Kidney glomerular epithelial cell (primary cell): ENCODE data around the gene PPARG.
"Not testable (repeated sequence)": the region's sequence is repeated elsewhere in the genome, so short reads cannot be mapped to it uniquely, and the experiment has no call there.

Experiments
- DNase-seq: peaks from one replicate; lab custom pipeline; 2025; lab: John Stamatoyannopoulos, UW

PPARG gene

DNA sequence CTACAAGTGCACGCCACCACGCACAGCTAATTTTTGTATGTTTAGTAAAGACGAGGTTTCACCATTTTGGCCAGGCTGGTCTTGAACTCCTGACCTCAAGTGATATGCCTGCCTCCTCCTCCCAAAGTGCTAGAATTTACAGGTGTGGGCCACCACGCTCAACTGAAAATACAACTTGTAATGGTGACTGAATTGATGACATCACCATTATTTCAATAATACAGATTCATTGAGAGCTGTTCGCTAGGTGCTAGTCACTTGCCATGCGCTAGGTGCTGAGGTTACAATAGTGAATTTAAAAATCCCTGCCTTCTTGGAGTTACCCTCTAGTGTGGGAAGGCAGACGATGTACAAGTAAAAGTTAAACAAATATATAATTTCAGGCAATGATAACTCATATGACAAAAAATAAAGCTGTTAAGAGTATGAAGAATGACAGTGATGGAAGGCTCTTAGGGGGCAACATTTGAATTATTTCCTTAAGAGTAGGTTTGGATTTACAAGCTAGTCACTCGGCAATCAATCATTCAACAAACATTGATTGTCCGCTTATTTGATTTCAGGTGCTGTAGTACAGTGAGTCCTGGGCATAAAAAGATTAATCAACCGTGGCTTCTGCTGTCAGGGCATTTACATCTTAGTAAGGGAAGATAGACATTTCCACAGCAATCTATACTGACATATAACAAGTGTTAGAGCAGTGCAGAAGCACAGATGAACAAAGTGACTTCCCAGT, 9.1 kb upstream of the PPARG start:
- no peak for DNase-seq

DNA sequence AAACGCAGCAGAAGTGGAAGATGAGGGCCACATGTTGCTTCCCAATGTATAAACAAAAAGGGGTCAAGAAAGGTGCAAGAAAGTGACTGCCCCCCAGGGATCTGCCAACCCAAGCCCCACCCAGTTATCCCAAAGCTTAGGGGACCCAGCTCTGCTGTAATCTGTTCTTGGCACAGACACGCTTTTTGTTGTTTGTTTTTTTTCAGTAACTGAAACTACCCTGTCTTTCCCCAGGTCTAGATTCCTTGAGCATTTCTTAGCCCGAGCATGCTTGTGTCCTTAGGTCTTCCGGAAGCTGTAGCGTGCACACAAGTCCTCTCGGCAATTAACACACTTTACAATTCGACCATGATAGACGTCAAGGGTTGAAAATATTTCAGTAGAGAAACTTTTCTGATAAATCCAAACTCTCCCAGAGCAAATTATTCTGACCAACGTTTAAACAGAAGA, 8.5 kb upstream of the PPARG start:
- DNase-seq, result no peak

DNA sequence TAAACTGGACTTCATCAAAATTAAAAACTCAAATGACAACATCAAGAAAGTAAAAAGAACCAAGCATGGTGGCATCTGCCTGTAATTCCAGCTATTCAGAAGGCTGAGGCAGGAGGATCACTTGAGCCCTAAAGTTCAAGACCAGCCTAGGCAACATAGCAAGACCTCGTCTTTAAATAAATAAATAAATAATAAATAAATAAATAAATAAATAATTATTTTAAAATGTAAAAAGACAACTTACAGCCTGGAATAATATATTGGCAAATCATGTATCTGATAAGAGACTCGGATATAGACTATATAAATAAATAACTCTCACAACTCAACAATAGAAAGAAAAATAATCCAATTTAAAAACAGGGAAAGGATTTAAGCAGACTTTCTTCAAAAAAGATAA, 4.3 kb upstream of the PPARG start:
- no peak for DNase-seq

DNA sequence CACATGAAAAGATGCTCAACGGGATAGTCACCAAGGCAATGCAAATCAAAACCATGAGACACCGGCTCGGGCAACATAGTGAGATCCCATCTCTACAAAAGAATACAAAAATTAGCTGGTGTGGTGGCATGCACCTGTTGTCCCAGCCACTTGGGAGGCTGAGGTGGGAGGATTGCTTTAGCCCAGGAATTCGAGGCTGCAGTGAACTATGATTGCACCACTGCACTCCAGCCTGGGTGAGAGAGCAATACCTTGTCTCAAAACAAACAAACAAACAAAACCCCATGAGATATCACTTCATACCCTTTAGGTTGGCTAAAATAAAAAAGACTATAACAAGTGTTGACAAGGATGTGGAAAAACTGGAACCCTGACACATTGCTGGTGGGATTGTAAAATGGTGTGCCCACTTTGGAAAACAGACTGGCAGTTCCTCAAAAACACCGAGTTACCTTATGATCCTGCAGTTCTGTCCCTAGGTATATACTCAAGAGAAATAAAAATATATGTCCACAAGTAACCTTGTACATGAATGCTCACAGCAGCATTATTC, 3.8 kb upstream of the PPARG start:
- DNase-seq, result no peak

DNA sequence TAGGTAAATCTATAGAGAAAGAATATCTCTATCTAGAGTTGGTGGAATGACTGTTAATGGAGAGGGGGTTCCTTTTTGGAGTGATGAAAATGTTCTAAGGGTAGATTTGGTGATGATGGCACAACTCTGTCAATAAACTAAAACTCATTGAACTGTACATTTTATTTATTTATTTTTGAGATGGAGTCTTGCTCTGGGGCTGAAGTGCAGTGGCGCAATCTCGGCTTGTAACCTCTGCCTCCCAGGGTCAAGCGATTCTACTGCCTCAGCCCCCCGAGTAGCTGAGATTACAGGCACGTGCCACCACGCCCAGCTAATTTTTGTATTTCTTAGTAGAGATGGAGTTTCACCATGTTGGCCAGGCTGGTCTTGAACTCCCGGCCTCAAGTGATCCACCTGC, 3.1 kb upstream of the PPARG start:
- DNase-seq, result not testable (repeated sequence)

DNA sequence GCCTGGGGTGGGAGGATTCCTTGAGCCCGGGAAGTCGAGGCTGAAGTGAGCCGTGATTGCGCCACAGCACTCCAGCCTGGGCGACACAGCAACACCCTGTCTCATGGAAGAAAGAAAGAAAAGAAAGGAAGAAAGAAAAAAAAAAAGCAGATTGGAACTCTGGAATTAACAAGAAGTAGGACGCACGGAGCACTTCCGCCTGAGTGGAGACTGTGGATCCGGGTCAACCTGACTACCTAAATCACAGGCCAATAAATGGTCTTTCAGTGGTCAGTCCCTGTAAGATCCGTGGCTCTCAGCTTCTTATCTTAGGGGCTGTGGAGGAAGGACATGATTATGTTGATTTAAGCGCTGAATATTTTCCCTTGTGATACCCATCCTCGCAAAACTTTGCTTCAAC, 2.4 kb upstream of the PPARG start:
- DNase-seq, result no peak

DNA sequence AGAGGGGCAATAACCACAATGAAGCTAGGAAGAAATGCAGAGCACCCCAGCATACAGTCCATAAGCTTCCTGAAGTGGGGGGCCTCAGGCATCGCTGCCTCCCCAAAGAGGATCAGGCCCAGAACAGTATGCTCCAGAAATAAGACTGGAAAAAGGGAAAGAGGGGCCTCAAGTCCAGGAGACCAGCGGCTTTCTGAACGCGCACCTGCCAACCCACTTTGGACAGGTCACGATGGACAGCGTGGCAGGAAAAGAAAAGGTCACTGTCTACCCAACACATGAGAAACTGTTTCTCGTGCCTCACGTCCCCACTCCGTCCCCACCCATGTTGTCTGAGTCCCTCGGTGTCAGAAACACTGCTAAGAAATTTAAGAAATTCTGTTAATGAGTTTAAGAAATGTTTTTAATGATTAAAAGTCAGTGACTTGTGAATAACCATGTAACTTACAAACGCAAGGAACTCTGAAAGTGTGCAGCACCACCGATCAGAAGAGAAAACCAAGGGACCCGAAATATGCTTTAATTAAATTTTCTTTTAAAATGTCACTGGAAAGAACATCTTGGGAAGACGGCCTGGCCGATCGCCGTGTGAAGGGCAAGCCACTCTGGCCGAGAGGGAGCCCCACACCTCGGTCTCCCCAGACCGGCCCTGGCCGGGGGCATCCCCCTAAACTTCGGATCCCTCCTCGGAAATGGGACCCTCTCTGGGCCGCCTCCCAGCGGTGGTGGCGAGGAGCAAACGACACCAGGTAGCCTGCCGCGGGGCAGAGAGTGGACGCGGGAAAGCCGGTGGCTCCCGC, 1.7 kb upstream of the PPARG start:
- no peak for DNase-seq

DNA sequence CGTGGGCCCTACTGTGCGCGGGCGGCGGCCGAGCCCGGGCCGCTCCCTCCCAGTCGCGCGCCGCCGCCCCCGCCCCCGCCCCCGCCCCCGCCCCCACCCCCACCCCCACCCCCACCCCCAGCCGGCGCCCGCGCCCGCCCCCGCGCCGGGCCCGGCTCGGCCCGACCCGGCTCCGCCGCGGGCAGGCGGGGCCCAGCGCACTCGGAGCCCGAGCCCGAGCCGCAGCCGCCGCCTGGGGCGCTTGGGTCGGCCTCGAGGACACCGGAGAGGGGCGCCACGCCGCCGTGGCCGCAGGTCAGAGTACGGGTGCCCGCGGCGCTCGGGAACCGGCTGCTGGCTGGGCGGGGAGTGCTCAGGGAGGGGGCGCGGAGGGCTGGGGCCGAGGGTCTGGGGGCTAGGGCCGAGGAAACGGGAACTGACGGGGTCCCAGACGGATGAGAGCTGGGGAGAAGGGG, 1.1 kb upstream of the PPARG start:
- DNase-seq, result no peak

DNA sequence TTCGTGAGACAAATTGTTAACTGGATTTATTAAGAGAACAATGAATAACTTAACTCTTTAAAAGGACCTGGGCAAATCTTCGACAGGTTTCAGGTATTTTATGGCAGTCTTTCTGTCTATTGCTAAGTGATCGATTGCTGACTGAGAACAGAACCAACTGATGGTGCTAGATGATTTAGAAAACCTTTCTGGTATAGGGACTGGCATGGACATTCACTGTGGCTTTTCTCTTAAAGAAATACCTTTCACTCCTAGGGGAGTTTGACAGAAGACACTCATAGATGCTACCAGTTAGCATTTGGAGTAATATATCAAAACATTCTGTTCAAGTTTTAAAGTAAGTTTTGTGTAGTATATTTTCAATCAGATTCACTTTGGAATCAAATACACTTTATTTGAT, 654 bp downstream of the PPARG start:
- no peak for DNase-seq

DNA sequence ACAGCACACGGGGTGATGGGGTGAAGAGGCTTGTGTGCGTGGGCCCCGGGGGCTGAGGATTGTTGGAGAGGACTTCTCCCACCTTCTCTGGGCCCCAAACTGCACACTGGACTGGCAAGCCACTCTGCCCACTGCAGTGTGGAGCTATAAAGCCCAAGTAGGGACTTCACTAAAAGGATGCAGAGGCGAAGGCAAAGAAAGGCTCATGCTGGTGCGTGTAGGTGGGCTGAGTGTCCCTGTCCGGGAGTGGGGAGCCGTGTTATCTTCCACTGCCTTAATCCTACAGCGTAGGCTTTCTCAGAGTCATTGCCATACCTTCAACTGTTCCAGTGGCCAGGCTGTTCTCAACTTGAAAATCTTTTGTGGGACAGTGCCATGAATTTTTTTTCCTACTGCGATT, 3.9 kb downstream of the PPARG start:
- no peak for DNase-seq

DNA sequence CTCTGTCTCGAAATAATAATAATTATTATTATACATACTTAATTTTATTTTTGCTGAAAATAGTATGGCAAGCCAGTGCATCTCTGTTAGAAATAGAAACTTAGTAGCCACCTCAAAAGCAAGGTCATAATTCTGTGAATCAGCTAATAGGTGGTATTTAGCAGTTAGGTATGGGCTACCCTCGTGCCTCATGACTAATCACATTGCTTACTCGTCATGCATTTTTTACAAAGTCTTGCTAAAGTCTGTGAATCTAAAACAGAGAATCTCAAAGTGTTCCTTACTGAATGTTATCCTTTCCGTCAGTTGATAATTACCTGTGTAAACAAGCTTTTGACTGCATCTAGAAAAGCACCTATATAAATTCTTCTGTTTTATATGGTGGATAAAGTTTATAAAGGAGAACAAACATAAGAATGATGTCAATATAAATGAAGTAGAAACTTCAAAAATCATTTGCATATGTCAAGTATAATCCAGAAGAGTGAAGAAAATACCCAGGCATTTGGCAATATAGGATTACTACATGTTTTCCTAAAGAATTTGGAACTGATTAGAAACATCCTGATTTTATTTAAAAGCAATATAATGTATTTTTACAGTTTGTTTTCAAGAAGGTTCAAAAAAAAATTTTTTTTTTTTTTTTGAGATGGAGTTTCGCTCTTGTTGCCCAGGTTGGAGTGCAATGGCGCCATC, 6.2 kb downstream of the PPARG start:
- peak; percentile 51 for DNase-seq

DNA sequence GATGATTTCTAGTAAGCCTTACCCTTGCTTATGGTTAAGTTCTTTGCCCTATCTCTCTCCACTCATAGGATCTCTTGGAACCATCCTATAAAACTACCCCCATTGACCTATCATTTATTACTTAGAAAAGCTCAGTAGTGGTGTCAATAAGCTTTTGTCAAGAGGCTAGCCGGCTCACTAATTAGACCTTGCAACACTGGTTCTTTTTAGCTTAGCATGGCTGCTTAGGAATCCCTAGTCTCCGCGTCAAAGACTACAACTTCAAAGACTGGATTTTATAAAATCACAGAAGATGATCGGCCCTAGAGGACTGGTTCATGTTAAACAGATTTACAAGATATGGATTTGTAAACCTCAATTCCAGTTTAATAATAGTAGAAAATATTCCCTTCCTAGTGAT, 7.6 kb downstream of the PPARG start:
- DNase-seq, result no peak

DNA sequence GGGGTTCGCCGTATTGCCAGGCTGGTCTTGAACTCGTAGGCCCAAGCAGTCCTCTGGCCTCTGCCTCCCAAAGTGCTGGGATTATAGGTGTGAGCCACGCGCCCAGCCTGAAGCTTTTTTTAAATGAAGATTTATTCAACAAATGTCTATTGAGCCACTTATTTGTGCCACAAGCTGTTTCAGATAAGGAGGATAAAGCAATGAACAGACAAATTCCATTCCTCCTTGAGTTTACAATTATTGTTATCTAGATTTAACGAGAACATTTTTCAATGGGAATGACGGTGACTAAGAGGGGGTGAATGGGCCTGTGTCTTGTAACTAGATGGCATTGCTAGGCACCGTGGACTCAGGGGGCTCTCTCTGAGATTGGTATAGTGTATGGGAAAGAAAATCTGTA, 10.2 kb downstream of the PPARG start:
- DNase-seq, result no peak

DNA sequence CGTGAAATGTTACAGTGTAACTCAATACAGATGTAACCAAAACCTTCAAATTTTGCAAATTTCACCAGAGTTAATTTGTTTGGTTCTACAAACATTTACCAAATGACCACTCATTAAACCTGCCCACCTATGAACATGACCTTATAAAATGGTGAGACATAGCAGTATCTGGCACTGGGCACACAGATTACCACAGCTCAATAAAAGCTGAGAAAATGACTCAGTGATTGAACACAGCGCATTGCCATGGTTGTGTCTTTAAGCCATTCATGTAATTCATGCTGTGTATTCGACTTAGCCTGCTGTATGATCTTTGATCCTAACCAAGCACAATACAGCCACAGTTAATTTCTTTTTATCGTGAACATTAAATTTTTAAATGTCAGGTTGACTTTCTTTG, 11.3 kb downstream of the PPARG start:
- DNase-seq, result no peak

DNA sequence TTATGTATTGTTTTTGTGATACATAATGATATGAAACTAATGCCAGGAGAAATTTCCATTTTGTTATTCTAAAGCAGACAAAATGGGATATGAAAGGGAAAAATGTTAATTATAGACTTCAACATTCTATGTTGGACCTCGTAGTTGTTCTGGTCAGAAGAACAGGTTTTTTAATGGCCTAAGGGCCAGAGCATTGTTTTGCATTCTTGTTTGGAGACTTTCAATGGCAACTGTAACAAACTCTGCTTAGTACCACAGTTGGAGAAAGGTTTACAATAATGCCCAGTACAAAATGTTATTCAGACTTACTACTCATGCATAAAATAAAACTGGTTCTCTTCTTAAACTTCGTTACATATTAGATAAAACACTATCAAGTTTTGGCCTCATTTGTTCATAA, 12.2 kb downstream of the PPARG start:
- no peak for DNase-seq

DNA sequence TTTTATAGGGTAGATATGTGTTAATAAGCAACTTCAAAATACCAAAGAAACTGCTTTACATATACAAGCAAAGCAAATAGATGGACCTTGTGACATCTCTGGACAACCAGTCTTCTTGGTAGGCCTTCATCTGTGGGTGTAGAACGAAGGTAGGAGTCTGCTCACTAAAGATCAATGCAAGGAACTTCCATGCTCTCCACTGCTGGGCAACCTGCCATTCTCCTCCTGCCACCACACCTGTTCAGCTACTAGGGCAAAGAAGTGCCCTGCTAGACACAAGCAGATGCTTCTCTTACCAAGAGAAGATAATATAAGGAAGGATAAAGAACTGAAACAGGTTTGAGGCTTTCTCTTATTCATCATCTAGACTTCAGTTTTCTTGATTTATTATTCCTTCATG, 12.6 kb downstream of the PPARG start:
- DNase-seq, result no peak

DNA sequence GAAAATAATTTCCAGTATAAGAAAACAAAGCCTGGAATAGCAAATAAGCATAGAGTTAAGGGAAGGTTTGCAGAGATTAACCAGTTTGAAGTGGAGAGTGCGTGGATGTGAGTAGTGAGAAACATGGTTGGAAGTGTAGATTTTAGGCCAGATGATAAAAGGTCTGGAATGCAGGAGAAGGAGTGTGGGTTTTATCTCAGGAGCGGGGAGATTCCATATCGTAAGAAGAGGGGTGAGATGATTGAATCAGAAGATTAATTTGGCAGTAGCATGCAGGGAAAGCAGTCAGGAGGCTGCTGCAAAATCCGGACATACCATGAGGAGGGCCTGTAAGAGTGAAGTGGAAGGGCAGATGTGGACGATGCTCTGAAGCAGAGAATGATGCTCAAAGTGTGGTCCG, 13.7 kb downstream of the PPARG start:
- no peak for DNase-seq

DNA sequence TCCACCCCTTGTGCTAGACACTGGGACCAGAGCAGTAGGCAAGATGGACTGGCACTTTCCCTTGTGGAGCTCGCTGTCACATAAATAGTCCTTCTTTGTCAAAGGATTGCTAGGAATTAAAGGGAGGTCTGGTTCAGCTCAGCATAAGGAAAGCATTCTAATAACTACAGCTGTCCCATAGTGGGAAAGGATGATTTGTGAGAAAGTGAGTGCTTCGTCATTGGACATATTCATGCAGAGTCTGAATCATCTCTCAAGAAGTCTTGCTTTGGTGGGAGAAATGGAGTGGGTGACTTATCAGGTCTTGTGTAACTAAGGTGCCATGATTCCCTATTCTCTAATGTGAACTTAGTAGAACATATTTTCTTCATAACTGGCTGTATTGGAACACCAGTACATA, 14.7 kb downstream of the PPARG start:
- DNase-seq, result peak; percentile 52

DNA sequence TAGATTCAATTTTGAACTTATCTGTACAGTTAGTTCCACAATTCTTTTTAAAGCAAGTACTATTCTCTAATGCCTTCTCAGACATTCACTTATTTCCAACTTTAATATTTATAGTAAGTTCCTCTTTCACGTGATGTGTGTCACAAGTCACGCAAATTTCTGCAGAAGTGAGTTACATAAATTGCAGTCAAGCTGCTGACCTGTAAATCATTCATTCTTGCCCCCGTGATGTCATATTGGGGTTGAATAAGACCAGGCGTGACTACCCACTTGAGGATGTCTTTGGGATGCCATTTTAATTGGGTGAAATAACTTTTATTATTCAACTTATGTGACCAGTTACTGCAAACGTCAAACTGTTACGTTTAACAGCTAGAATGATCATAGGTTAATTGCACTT, 15.1 kb downstream of the PPARG start:
- DNase-seq, result no peak

DNA sequence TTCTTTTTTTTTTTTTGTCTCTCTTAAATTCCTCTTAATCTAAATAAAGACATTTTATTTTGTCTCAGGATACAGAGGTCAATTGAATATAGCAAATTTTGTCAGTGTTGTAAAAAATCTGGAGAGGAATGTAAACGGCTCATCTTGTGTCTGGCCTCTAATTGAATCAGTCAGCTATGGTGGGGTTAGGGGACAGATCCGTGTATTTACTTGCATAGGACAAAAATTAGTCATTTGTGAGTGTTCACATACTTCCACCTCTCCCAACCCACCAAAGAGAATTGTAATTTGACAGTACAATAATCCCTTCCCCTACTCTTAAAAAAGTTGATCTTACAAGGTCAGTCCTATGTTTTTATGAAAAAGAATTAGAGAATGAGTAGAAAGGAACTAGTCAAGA, 18.3 kb downstream of the PPARG start:
- no peak for DNase-seq

DNA sequence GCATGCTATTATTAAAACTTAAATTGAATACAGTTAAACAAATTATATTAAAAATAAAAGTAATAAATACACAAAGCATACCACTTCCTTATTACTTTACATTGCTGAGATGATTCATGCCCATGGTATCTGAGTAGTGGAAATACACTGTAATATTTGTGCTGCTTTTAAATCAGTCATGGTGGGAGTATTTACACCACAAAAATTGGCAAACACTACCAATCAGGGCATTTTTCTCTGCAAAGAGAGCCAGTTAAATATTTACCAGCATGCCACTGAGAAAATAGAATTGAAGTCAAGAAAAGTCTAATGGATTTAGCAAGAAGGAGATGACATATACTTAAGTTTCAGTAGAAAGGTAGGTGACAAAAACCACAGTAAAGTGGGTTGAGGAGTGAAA, 19.6 kb downstream of the PPARG start:
- peak; percentile 72 for DNase-seq

DNA sequence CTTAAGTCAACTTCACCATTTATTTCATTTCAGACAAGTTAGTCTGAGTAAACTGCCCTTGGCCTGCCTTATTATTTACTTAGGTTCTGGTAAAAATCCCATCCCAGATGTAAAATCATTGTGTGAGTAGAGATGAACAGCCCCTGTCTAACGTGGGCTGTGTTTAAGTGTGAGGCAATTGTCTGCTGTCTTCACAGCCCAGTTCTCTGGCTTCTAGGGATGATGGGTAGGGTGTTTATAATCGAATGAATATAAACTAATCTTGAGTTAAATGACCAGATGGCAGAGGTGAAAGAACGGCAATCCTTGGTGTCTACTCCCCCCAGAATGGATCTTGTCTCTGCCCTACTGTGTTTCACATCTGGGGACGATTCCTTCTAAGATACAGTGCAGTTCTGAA, 20.8 kb downstream of the PPARG start:
- no peak for DNase-seq

DNA sequence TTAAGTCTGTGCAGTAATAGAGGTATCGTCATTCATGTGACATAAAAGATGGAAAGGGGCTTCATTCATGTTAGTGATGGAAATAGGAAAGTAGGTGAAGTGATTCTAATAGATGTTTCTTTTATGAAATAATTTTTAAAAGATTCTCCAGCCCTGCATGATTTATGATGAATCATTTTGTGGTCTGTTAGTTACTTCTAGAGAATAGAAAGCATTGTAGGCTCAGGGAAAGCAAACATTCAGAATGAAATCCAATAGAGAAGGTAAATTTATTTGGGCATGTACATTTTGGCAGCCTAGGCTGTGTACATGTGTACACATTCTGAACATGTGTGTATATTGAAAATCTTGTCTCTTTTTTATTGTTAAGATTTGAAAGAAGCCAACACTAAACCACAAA, 23.1 kb downstream of the PPARG start:
- DNase-seq, result no peak
